ENCODE data around the gene GRAP2.

GRAP2 gene

GRCh38 chr22:39904862-39905261 lies 4.0 kb downstream of the GRAP2 start:
- H3K27me3 ChIP-seq (ENCODE audit: control insufficient read depth, insufficient read depth, low read length) = no peaks in the 10 kb centered on the region
- H3K4me3 ChIP-seq (ENCODE audit: low read length) = no peak overlapping the region
- H3K9ac ChIP-seq (ENCODE audit: low read length) = no peak overlapping the region
- no peaks in the 10 kb centered on the region for H3K4me1 ChIP-seq (ENCODE audit: control insufficient read depth, insufficient read depth, low read length)
- no peaks in the 10 kb centered on the region for H3K9me3 ChIP-seq (ENCODE audit: control insufficient read depth, low read length)
- H3K36me3 ChIP-seq (ENCODE audit: control insufficient read depth, insufficient read depth, low read length) = no peaks in the 10 kb centered on the region

GRCh38 chr22:39905687-39906086 lies 4.8 kb downstream of the GRAP2 start:
- no peak overlapping the region for H3K4me3 ChIP-seq (ENCODE audit: low read length)
- no peaks in the 10 kb centered on the region for H3K36me3 ChIP-seq (ENCODE audit: control insufficient read depth, insufficient read depth, low read length)
- no peak overlapping the region for H3K9ac ChIP-seq (ENCODE audit: low read length)
- no peaks in the 10 kb centered on the region for H3K9me3 ChIP-seq (ENCODE audit: control insufficient read depth, low read length)
- H3K27me3 ChIP-seq (ENCODE audit: control insufficient read depth, insufficient read depth, low read length) = no peaks in the 10 kb centered on the region
- no peaks in the 10 kb centered on the region for H3K4me1 ChIP-seq (ENCODE audit: control insufficient read depth, insufficient read depth, low read length)

GRCh38 chr22:39906207-39906606 lies 5.3 kb downstream of the GRAP2 start:
- Histone ChIP-seq H3K9ac (ENCODE audit: low read length) (no peak overlapping the region), H3K4me1 (ENCODE audit: control insufficient read depth, insufficient read depth, low read length) (no peaks in the 10 kb centered on the region), H3K9me3 (ENCODE audit: control insufficient read depth, low read length) (no peaks in the 10 kb centered on the region), H3K27me3 (ENCODE audit: control insufficient read depth, insufficient read depth, low read length) (no peaks in the 10 kb centered on the region), H3K36me3 (ENCODE audit: control insufficient read depth, insufficient read depth, low read length) (no peaks in the 10 kb centered on the region), H3K4me3 (ENCODE audit: low read length) (no peak overlapping the region)

- Histone ChIP-seq H3K9ac (ENCODE audit: low read length) (no peak overlapping the region), H3K9me3 (ENCODE audit: control insufficient read depth, low read length) (no peaks in the 10 kb centered on the region), H3K4me1 (ENCODE audit: control insufficient read depth, insufficient read depth, low read length) (no peaks in the 10 kb centered on the region), H3K27me3 (ENCODE audit: control insufficient read depth, insufficient read depth, low read length) (no peaks in the 10 kb centered on the region), H3K4me3 (ENCODE audit: low read length) (no peak overlapping the region), H3K36me3 (ENCODE audit: control insufficient read depth, insufficient read depth, low read length) (no peaks in the 10 kb centered on the region)
These were observed 6.2 kb downstream of the GRAP2 start for GRCh38 chr22:39907047-39907446.

- Histone ChIP-seq H3K36me3 (ENCODE audit: control insufficient read depth, insufficient read depth, low read length) (no peaks in the 10 kb centered on the region), H3K4me3 (ENCODE audit: low read length) (no peak overlapping the region), H3K27me3 (ENCODE audit: control insufficient read depth, insufficient read depth, low read length) (no peaks in the 10 kb centered on the region), H3K4me1 (ENCODE audit: control insufficient read depth, insufficient read depth, low read length) (no peaks in the 10 kb centered on the region), H3K9me3 (ENCODE audit: control insufficient read depth, low read length) (no peaks in the 10 kb centered on the region), H3K9ac (ENCODE audit: low read length) (no peak overlapping the region)
These were observed 6.8 kb downstream of the GRAP2 start for GRCh38 chr22:39907605-39908097.

- no peaks in the 10 kb centered on the region for H3K36me3 ChIP-seq (ENCODE audit: control insufficient read depth, insufficient read depth, low read length)
- no peak overlapping the region for H3K4me3 ChIP-seq (ENCODE audit: low read length)
- no peaks in the 10 kb centered on the region for H3K9me3 ChIP-seq (ENCODE audit: control insufficient read depth, low read length)
- no peaks in the 10 kb centered on the region for H3K27me3 ChIP-seq (ENCODE audit: control insufficient read depth, insufficient read depth, low read length)
- H3K9ac ChIP-seq (ENCODE audit: low read length) = no peak overlapping the region
- H3K4me1 ChIP-seq (ENCODE audit: control insufficient read depth, insufficient read depth, low read length) = no peaks in the 10 kb centered on the region
These were observed 7.3 kb downstream of the GRAP2 start for GRCh38 chr22:39908136-39908535.

GRCh38 chr22:39908737-39909136 lies 7.9 kb downstream of the GRAP2 start:
- no peaks in the 10 kb centered on the region for H3K27me3 ChIP-seq (ENCODE audit: control insufficient read depth, insufficient read depth, low read length)
- no peaks in the 10 kb centered on the region for H3K36me3 ChIP-seq (ENCODE audit: control insufficient read depth, insufficient read depth, low read length)
- H3K9me3 ChIP-seq (ENCODE audit: control insufficient read depth, low read length) = no peaks in the 10 kb centered on the region
- no peaks in the 10 kb centered on the region for H3K4me1 ChIP-seq (ENCODE audit: control insufficient read depth, insufficient read depth, low read length)
- no peak overlapping the region for H3K4me3 ChIP-seq (ENCODE audit: low read length)
- H3K9ac ChIP-seq (ENCODE audit: low read length) = no peak overlapping the region

- no peaks in the 10 kb centered on the region for H3K36me3 ChIP-seq (ENCODE audit: control insufficient read depth, insufficient read depth, low read length)
- no peak overlapping the region for H3K9ac ChIP-seq (ENCODE audit: low read length)
- no peaks in the 10 kb centered on the region for H3K9me3 ChIP-seq (ENCODE audit: control insufficient read depth, low read length)
- H3K4me3 ChIP-seq (ENCODE audit: low read length) = no peak overlapping the region
- H3K4me1 ChIP-seq (ENCODE audit: control insufficient read depth, insufficient read depth, low read length) = no peaks in the 10 kb centered on the region
- no peaks in the 10 kb centered on the region for H3K27me3 ChIP-seq (ENCODE audit: control insufficient read depth, insufficient read depth, low read length)
These were observed 10.2 kb downstream of the GRAP2 start for GRCh38 chr22:39910876-39911613.

GRCh38 chr22:39913321-39913720 lies 12.4 kb downstream of the GRAP2 start:
- Histone ChIP-seq H3K9me3 (ENCODE audit: control insufficient read depth, low read length) (no peaks in the 10 kb centered on the region), H3K4me1 (ENCODE audit: control insufficient read depth, insufficient read depth, low read length) (no peaks in the 10 kb centered on the region), H3K9ac (ENCODE audit: low read length) (no peak overlapping the region), H3K4me3 (ENCODE audit: low read length) (no peak overlapping the region), H3K36me3 (ENCODE audit: control insufficient read depth, insufficient read depth, low read length) (no peaks in the 10 kb centered on the region), H3K27me3 (ENCODE audit: control insufficient read depth, insufficient read depth, low read length) (no peaks in the 10 kb centered on the region)

- Histone ChIP-seq H3K4me3 (ENCODE audit: low read length) (no peak overlapping the region), H3K4me1 (ENCODE audit: control insufficient read depth, insufficient read depth, low read length) (no peaks in the 10 kb centered on the region), H3K36me3 (ENCODE audit: control insufficient read depth, insufficient read depth, low read length) (no peaks in the 10 kb centered on the region), H3K9ac (ENCODE audit: low read length) (no peak overlapping the region), H3K9me3 (ENCODE audit: control insufficient read depth, low read length) (no peaks in the 10 kb centered on the region), H3K27me3 (ENCODE audit: control insufficient read depth, insufficient read depth, low read length) (no peaks in the 10 kb centered on the region)
These were observed 13.0 kb downstream of the GRAP2 start for GRCh38 chr22:39913886-39914285.

- Histone ChIP-seq H3K9me3 (ENCODE audit: control insufficient read depth, low read length) (no peaks in the 10 kb centered on the region), H3K27me3 (ENCODE audit: control insufficient read depth, insufficient read depth, low read length) (no peaks in the 10 kb centered on the region), H3K4me3 (ENCODE audit: low read length) (no peak overlapping the region), H3K4me1 (ENCODE audit: control insufficient read depth, insufficient read depth, low read length) (no peaks in the 10 kb centered on the region), H3K36me3 (ENCODE audit: control insufficient read depth, insufficient read depth, low read length) (no peaks in the 10 kb centered on the region), H3K9ac (ENCODE audit: low read length) (no peak overlapping the region)
These were observed 13.7 kb downstream of the GRAP2 start for GRCh38 chr22:39914584-39914983.

- H3K4me1 ChIP-seq (ENCODE audit: control insufficient read depth, insufficient read depth, low read length) = no peaks in the 10 kb centered on the region
- no peaks in the 10 kb centered on the region for H3K9me3 ChIP-seq (ENCODE audit: control insufficient read depth, low read length)
- no peak overlapping the region for H3K4me3 ChIP-seq (ENCODE audit: low read length)
- no peaks in the 10 kb centered on the region for H3K27me3 ChIP-seq (ENCODE audit: control insufficient read depth, insufficient read depth, low read length)
- H3K36me3 ChIP-seq (ENCODE audit: control insufficient read depth, insufficient read depth, low read length) = no peaks in the 10 kb centered on the region
- no peak overlapping the region for H3K9ac ChIP-seq (ENCODE audit: low read length)
These were observed 14.4 kb downstream of the GRAP2 start for GRCh38 chr22:39915295-39915726.

GRCh38 chr22:39916496-39916895 lies 15.6 kb downstream of the GRAP2 start:
- no peaks in the 10 kb centered on the region for H3K27me3 ChIP-seq (ENCODE audit: control insufficient read depth, insufficient read depth, low read length)
- no peaks in the 10 kb centered on the region for H3K4me1 ChIP-seq (ENCODE audit: control insufficient read depth, insufficient read depth, low read length)
- no peak overlapping the region for H3K4me3 ChIP-seq (ENCODE audit: low read length)

More at GRCh38 chr22:39916496-39916895, 15.6 kb downstream of the GRAP2 start:
- H3K9me3 ChIP-seq (ENCODE audit: control insufficient read depth, low read length) = no peaks in the 10 kb centered on the region
- H3K9ac ChIP-seq (ENCODE audit: low read length) = no peak overlapping the region
- H3K36me3 ChIP-seq (ENCODE audit: control insufficient read depth, insufficient read depth, low read length) = no peaks in the 10 kb centered on the region

All from mucosa of stomach (tissue), 1 donor.